Muscle layer of colon (tissue), 2 donors: ENCODE data around the gene RNF11.

Experiments
- H3K27ac ChIP-seq: one replicate; pipeline ENCODE4 v1.7.0; 2013; ENCODE audit warnings: low read depth, mild to moderate bottlenecking, low read length, moderate library complexity
- H3K27me3 ChIP-seq, 2 donors: one replicate each; pipeline ENCODE4 v1.7.0; 2013; ENCODE audit warnings: low read length in 2 of 2, mild to moderate bottlenecking in 2 of 2; ENCODE audit not compliant: insufficient read depth in 2 of 2, control insufficient read depth in 1 of 2
- H3K36me3 ChIP-seq: one replicate; pipeline ENCODE4 v1.7.0; 2013; ENCODE audit warnings: mild to moderate bottlenecking, low read length; ENCODE audit not compliant: insufficient read depth
- H3K4me1 ChIP-seq: one replicate; pipeline ENCODE4 v1.7.0; 2013; ENCODE audit warnings: mild to moderate bottlenecking, low read length; ENCODE audit not compliant: insufficient read depth
- H3K4me3 ChIP-seq, 2 donors: one replicate each; pipeline ENCODE4 v1.7.0; 2013; ENCODE audit warnings: low read length in 2 of 2, low read depth in 1 of 2, mild to moderate bottlenecking in 1 of 2, moderate library complexity in 1 of 2
- H3K9ac ChIP-seq: one replicate; pipeline ENCODE4 v1.7.0; 2013; ENCODE audit warnings: low read length
- H3K9me3 ChIP-seq: one replicate; pipeline ENCODE4 v1.7.0; 2013; ENCODE audit warnings: mild to moderate bottlenecking, low read length
- donor health status: abdominal sarcoma.
- donor health status: Adenocarcinoma of cecum.

The RNF11 gene

GRCh38 chr1:51322417-51323101 is 86.5 kb downstream of the RNF11 start:
- Histone ChIP-seq H3K36me3 (no peaks in the 10 kb centered on the region), H3K4me3 (no peak overlapping the region), H3K27ac (no peak overlapping the region), H3K4me1 (no peaks in the 10 kb centered on the region), H3K9ac (no peak overlapping the region), H3K27me3 (no peaks in the 10 kb centered on the region), H3K9me3 (no peaks in the 10 kb centered on the region)
